ENCODE measurements around the gene FETUB. TPM values are rescaled to one million over a fixed set of nuclear protein-coding genes. Genes with fewer than 3 reads are reported as not detected.

Gene FETUB
- total RNA-seq, 1 experiment from 2014 or later = not detected

GRCh38 chr3:186621894-186622650 is 18.1 kb upstream of the FETUB start:
- no peak overlapping the region for H3K9ac ChIP-seq (ENCODE audit: low read length)
- intact Hi-C loops (cut with micrococcal nuclease) = no loop called here
- no peaks in the 10 kb centered on the region for H4K20me1 ChIP-seq (ENCODE audit: low read length)
- H3K27me3 ChIP-seq (ENCODE audit: low read length) = no peaks in the 10 kb centered on the region
- H2AFZ ChIP-seq (ENCODE audit: low read length) = no peak overlapping the region
- no peak overlapping the region for H3K27ac ChIP-seq (ENCODE audit: low read length)
- H3K79me2 ChIP-seq (ENCODE audit: low read length) = no peaks in the 10 kb centered on the region
- BruUV-seq (replicated peaks) = no TSS peak
- H3K4me1 ChIP-seq (ENCODE audit: insufficient read depth, low read length) = peaks cover 6% of the 10 kb centered on the region; the same call in 1 of the 2 replicates
- DNase-seq = no peak
- no peak overlapping the region for H3K4me3 ChIP-seq (ENCODE audit: low read length)
- H3K9me2 ChIP-seq (replicated peaks; ENCODE audit: low read length) = no peaks in the 10 kb centered on the region
- no peaks in the 10 kb centered on the region for H3K9me3 ChIP-seq (ENCODE audit: low read length)
- no peak overlapping the region for H3K4me2 ChIP-seq (ENCODE audit: low read length)
- no peak for ATAC-seq
- H3F3A ChIP-seq (ENCODE audit: low read length, unreplicated experiment) = no peaks in the 10 kb centered on the region
- TF ChIP-seq EZH2phosphoT487 (IDR thresholded peaks at IDR 0.05; ENCODE audit: borderline replicate concordance, low read length) (no peak), CTCF (conservative IDR thresholded peaks at IDR 0.05; ENCODE audit: low read depth, low read length) (no peak), EZH2 (IDR thresholded peaks at IDR 0.05; ENCODE audit: low read length, unreplicated experiment) (no peak)
- POLR2A ChIA-PET (ENCODE audit: unreplicated experiment) = no interaction called here
- H3K36me3 ChIP-seq (ENCODE audit: low read depth, low read length) = no peaks in the 10 kb centered on the region
- CTCF ChIA-PET = no interaction called here

DNA sequence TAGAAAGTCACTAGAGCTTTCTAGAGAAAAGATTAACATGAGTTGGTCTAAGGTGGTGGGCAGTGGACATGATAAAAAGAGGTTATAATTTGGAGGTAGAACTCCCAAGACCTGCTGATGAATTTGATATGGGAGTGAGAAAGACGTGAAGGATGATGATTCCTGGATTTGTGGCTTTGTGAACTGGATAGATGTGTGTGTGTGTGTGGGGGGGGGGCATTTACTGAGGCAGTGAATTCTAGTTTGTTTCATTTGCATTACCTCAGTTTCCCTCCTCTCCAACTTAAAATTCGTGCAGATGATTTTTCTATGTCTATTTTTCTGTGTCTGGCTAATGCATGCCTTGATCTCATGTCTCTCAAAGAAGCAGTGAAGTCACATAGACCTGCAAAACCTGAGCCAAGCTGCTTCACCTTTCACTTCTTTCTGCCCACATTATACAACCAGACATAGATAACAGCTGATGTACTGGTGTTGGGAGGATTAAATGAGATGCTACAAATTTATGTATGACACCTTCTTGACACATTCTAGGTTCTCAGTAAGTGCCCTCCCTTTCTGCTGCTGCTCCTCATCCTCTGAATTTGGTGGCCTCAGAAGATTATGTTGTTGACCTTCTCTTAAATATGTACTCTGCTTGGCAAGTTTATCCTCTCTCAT is 17.4 kb upstream of the FETUB start:
- Histone ChIP-seq H3K79me2 (ENCODE audit: low read length) (no peaks in the 10 kb centered on the region), H3K27me3 (ENCODE audit: low read length) (no peaks in the 10 kb centered on the region), H3K4me1 (ENCODE audit: insufficient read depth, low read length) (no peaks in the 10 kb centered on the region), H3K4me3 (ENCODE audit: low read length) (no peak overlapping the region), H4K20me1 (ENCODE audit: low read length) (no peaks in the 10 kb centered on the region), H3K9me3 (ENCODE audit: low read length) (no peaks in the 10 kb centered on the region), H3K36me3 (ENCODE audit: low read depth, low read length) (no peaks in the 10 kb centered on the region), H2AFZ (ENCODE audit: low read length) (no peak overlapping the region), H3K27ac (ENCODE audit: low read length) (no peak overlapping the region), H3K9ac (ENCODE audit: low read length) (no peak overlapping the region), H3K9me2 (replicated peaks; ENCODE audit: low read length) (no peaks in the 10 kb centered on the region), H3K4me2 (ENCODE audit: low read length) (no peak overlapping the region), H3F3A (ENCODE audit: low read length, unreplicated experiment) (no peaks in the 10 kb centered on the region)
- POLR2A ChIA-PET (ENCODE audit: unreplicated experiment) = no interaction called here
- DNase-seq (no peak), ATAC-seq (no peak)
- CTCF ChIA-PET = interaction anchor here (0.7 kb wide), 1 partner anchor 654 kb away, joined by 3 read pairs; no protein-coding TSS in a partner anchor
- BruUV-seq (replicated peaks) = no TSS peak
- TF ChIP-seq EZH2 (IDR thresholded peaks at IDR 0.05; ENCODE audit: low read length, unreplicated experiment) = no peak
- no peak for TF ChIP-seq CTCF (conservative IDR thresholded peaks at IDR 0.05; ENCODE audit: low read depth, low read length)
- no peak for TF ChIP-seq EZH2phosphoT487 (IDR thresholded peaks at IDR 0.05; ENCODE audit: borderline replicate concordance, low read length)
- intact Hi-C loops (cut with micrococcal nuclease) = no loop called here

GRCh38 chr3:186624598-186624997 is 15.6 kb upstream of the FETUB start:
- ATAC-seq = no peak
- Histone ChIP-seq H3K9ac (ENCODE audit: low read length) (no peak overlapping the region), H3K36me3 (ENCODE audit: low read depth, low read length) (no peaks in the 10 kb centered on the region), H3K27me3 (ENCODE audit: low read length) (no peaks in the 10 kb centered on the region), H3F3A (ENCODE audit: low read length, unreplicated experiment) (no peaks in the 10 kb centered on the region), H3K27ac (ENCODE audit: low read length) (no peak overlapping the region), H3K9me2 (replicated peaks; ENCODE audit: low read length) (no peaks in the 10 kb centered on the region), H3K4me1 (ENCODE audit: insufficient read depth, low read length) (no peaks in the 10 kb centered on the region), H3K4me2 (ENCODE audit: low read length) (no peak overlapping the region), H3K9me3 (ENCODE audit: low read length) (no peaks in the 10 kb centered on the region), H3K79me2 (ENCODE audit: low read length) (no peaks in the 10 kb centered on the region), H2AFZ (ENCODE audit: low read length) (no peak overlapping the region), H4K20me1 (ENCODE audit: low read length) (no peaks in the 10 kb centered on the region), H3K4me3 (ENCODE audit: low read length) (no peak overlapping the region)
- TF ChIP-seq CTCF (conservative IDR thresholded peaks at IDR 0.05; ENCODE audit: low read depth, low read length) (no peak), EZH2phosphoT487 (IDR thresholded peaks at IDR 0.05; ENCODE audit: borderline replicate concordance, low read length) (no peak), EZH2 (IDR thresholded peaks at IDR 0.05; ENCODE audit: low read length, unreplicated experiment) (no peak)
- ChIA-PET CTCF (no interaction called here), POLR2A (ENCODE audit: unreplicated experiment) (no interaction called here)
- intact Hi-C loops (cut with micrococcal nuclease) = no loop called here
- DNase-seq = no peak
- BruUV-seq (replicated peaks) = no TSS peak

Data from PC-3 (cell line).